HepG2 (cell line): ENCODE data around the gene NKD1. TPM values are rescaled to one million over a fixed set of nuclear protein-coding genes. Genes with fewer than 3 reads are reported as not detected.
A peak's percentile ranks its signal among the peaks of the same experiment; 100 is the strongest.

Experiments
- AGO1 ChIP-seq: fragments of 200-400 bp; formaldehyde crosslinking; IDR thresholded peaks from 2 replicates; pipeline ENCODE4 v1.6.1; 2017; ENCODE audit warnings: mild to moderate bottlenecking, low read depth, low read length, moderate library complexity; ENCODE audit not compliant: poor library complexity, severe bottlenecking
- BORCS8-MEF2B ChIP-seq: sonication (generic); formaldehyde crosslinking; IDR thresholded peaks from 2 replicates; pipeline ENCODE4 v1.8.0; 2022; ENCODE audit warnings: mild to moderate bottlenecking, missing genetic modification reagents
- CHD4 ChIP-seq: fragments of 200-600 bp; sonication (generic); IDR thresholded peaks from 2 replicates; pipeline ENCODE4 v1.7.0; 2017; ENCODE audit warnings: mild to moderate bottlenecking, low read length, borderline replicate concordance
- CREB3 ChIP-seq: sonication (generic); formaldehyde crosslinking; IDR thresholded peaks from 2 replicates; pipeline ENCODE4 v1.5.0; 2020; ENCODE audit warnings: missing genetic modification reagents
- CREBL2 ChIP-seq: sonication (generic); formaldehyde crosslinking; IDR thresholded peaks from 2 replicates; pipeline ENCODE4 v1.8.1; 2023; ENCODE audit warnings: missing genetic modification reagents, mild to moderate bottlenecking, borderline replicate concordance
- HMGXB4 ChIP-seq, 2 experiments: sonication (generic) in 1 of 2; formaldehyde crosslinking in 1 of 2; IDR thresholded peaks; 2 replicates each; pipeline versions ENCODE4 v1.4.0 to v1.6.1; 2018 to 2020; ENCODE audit warnings: missing genetic modification reagents in 2 of 2, borderline replicate concordance in 1 of 2, low read depth in 1 of 2, mild to moderate bottlenecking in 1 of 2, missing biosample characterization in 1 of 2
- KAT2B ChIP-seq: fragments of 150-350 bp; IDR thresholded peaks from 2 replicates; pipeline ENCODE4 v1.6.1; 2014; ENCODE audit warnings: low read depth, low read length, borderline replicate concordance
- MEIS2 ChIP-seq: sonication (generic); formaldehyde crosslinking; IDR thresholded peaks from 2 replicates; pipeline ENCODE4 v1.9.0; 2021; ENCODE audit warnings: mild to moderate bottlenecking, missing genetic modification reagents
- MYNN ChIP-seq: sonication (generic); formaldehyde crosslinking; IDR thresholded peaks from 2 replicates; pipeline ENCODE4 v1.4.0; 2020; ENCODE audit warnings: mild to moderate bottlenecking, low read depth, missing genetic modification reagents
- NFKB2 ChIP-seq: sonication (generic); formaldehyde crosslinking; IDR thresholded peaks from 2 replicates; pipeline ENCODE4 v1.4.0; 2020; ENCODE audit warnings: missing genetic modification reagents, borderline replicate concordance
- PBX2 ChIP-seq: IDR thresholded peaks from 2 replicates; pipeline ENCODE4 v1.6.1; 2016; ENCODE audit warnings: control low read depth
- POGZ ChIP-seq: sonication (generic); formaldehyde crosslinking; IDR thresholded peaks from 2 replicates; pipeline ENCODE4 v1.4.0; 2020; ENCODE audit warnings: mild to moderate bottlenecking, missing genetic modification reagents
- PPARG ChIP-seq: conservative IDR thresholded peaks from 2 replicates; pipeline ENCODE4 v1.6.1; 2016; ENCODE audit warnings: missing biosample characterization, missing genetic modification reagents
- SIN3B ChIP-seq: fragments of 150-350 bp; IDR thresholded peaks from 2 replicates; pipeline ENCODE4 v1.6.1; 2014; ENCODE audit warnings: low read length
- TBX2 ChIP-seq: sonication (generic); formaldehyde crosslinking; IDR thresholded peaks from 2 replicates; pipeline ENCODE4 v1.5.0; 2020; ENCODE audit warnings: missing genetic modification reagents, mild to moderate bottlenecking, borderline replicate concordance
- TEAD3 ChIP-seq: optimal IDR thresholded peaks from 2 replicates; pipeline ENCODE3; 2016; ENCODE audit warnings: borderline replicate concordance
- ZBTB1 ChIP-seq: sonication (generic); formaldehyde crosslinking; IDR thresholded peaks from 2 replicates; pipeline ENCODE4 v1.4.0; 2020; ENCODE audit warnings: missing genetic modification reagents, borderline replicate concordance
- ZBTB26 ChIP-seq: IDR thresholded peaks from 2 replicates; pipeline ENCODE4 v1.6.1; 2016; ENCODE audit warnings: missing compliant biosample characterization, missing genetic modification reagents, borderline replicate concordance
- ZNF256 ChIP-seq: sonication (generic); formaldehyde crosslinking; conservative IDR thresholded peaks from 2 replicates; pipeline ENCODE4 v1.4.0; 2020; ENCODE audit warnings: missing genetic modification reagents
- ZNF264 ChIP-seq: sonication (generic); formaldehyde crosslinking; IDR thresholded peaks from 2 replicates; pipeline ENCODE4 v1.4.0; 2020; ENCODE audit warnings: missing genetic modification reagents
- ZNF660 ChIP-seq: sonication (generic); formaldehyde crosslinking; IDR thresholded peaks from 2 replicates; pipeline ENCODE4 v1.5.1; 2020; ENCODE audit warnings: mild to moderate bottlenecking, low read depth, missing genetic modification reagents, borderline replicate concordance
- ZNF674 ChIP-seq: sonication (generic); formaldehyde crosslinking; IDR thresholded peaks from 2 replicates; pipeline ENCODE4 v1.5.0; 2020; ENCODE audit warnings: low read depth, mild to moderate bottlenecking, missing genetic modification reagents
- ZNF75D ChIP-seq: sonication (generic); formaldehyde crosslinking; IDR thresholded peaks from 2 replicates; pipeline ENCODE4 v1.8.1; 2023; ENCODE audit warnings: missing genetic modification reagents, mild to moderate bottlenecking, borderline replicate concordance
- polyA plus RNA-seq, 8 experiments: library from polyadenylated mRNA; depleted of rRNA in 3 of 8; stranded (reverse) in 7 of 8; unstranded in 1 of 8; fragments of >200 nt; fragmentation: Illumina TruSeq in 4 of 8; extraction: Trizol in 4 of 8; gene quantifications; 2 replicates each; pipeline versions ENCODE4 v1.2.1 to v1.2.3, GENCODE V29; 2011 to 2016; ENCODE audit warnings: low read depth in 4 of 8, missing spikeins in 1 of 8, mixed read lengths in 1 of 8; ENCODE audit not compliant: insufficient read depth in 1 of 8
- total RNA-seq, 5 experiments: library from RNA; depleted of rRNA; stranded (reverse); fragments of >200 nt; fragmentation: Illumina TruSeq; extraction: Trizol; gene quantifications; 2 replicates each; pipeline ENCODE4 v1.2.3, GENCODE V29; 2016; ENCODE audit warnings: low read depth in 1 of 5

NKD1 gene
- total and polyA plus RNA-seq, 2 of the 13 experiments (the other 11 are each of a cell fraction or from before 2014, with no cell fraction given), result 70.4 to 121 TPM

- TF ChIP-seq ZNF660 (CRISPR knock-in tag), result no peak
- TF ChIP-seq CHD4, result no peak
- TF ChIP-seq TEAD3 (CRISPR knock-in tag), result peak; percentile 8
- TF ChIP-seq ZNF674, result no peak
- no peak for TF ChIP-seq ZNF256 (CRISPR knock-in tag)
- peak; percentile 48 to 72; a peak in 2 of 4 replicates for TF ChIP-seq HMGXB4 (CRISPR knock-in tag; IDR thresholded peaks at IDR 0.05; ENCODE audit: borderline replicate concordance in 1 of 2, low read depth in 1 of 2)
- peak; percentile 87; the same call in 1 of the 2 replicates for TF ChIP-seq MYNN
- no peak for TF ChIP-seq AGO1
- TF ChIP-seq ZBTB1, result no peak
- TF ChIP-seq TBX2 (CRISPR knock-in tag), result no peak
- no peak for TF ChIP-seq KAT2B
- no peak; the same call in none of the 2 replicates for TF ChIP-seq CREB3
- TF ChIP-seq MEIS2 (CRISPR knock-in tag), result 0 out of 2 replicates have a peak, but pooled peaks have one; percentile 46
- TF ChIP-seq PPARG (CRISPR knock-in tag), result no peak; the same call in none of the 2 replicates
- 0 out of 2 replicates have a peak, but pooled peaks have one; percentile 44 for TF ChIP-seq ZBTB26 (CRISPR knock-in tag)
- TF ChIP-seq ZNF264 (CRISPR knock-in tag), result no peak; the same call in 1 of the 2 replicates
- TF ChIP-seq CREBL2 (CRISPR knock-in tag), result no peak
- TF ChIP-seq SIN3B, result no peak
- no peak for TF ChIP-seq NFKB2
- no peak for TF ChIP-seq ZNF75D (CRISPR knock-in tag)
- 0 out of 2 replicates have a peak, but pooled peaks have one; percentile 20 for TF ChIP-seq PBX2 (CRISPR knock-in tag)
- TF ChIP-seq POGZ (CRISPR knock-in tag), result no peak; the same call in 1 of the 2 replicates
- TF ChIP-seq BORCS8-MEF2B (CRISPR knock-in tag), result peak; percentile 79; the same call in 1 of the 2 replicates
Observed at GRCh38 chr16:50505714-50506542, 42.3 kb upstream of the NKD1 start (continued).
